Activated CD4-positive, CD25-positive, alpha-beta regulatory T cell treated with anti-CD3 and anti-CD28 coated beads, Interleukin-2, amount 50 U/mL, for 16 hours (primary cell): ENCODE results near the gene GGNBP2.
A peak's percentile ranks its signal among the peaks of the same experiment; 100 is the strongest.

Experiments
- DNase-seq: peaks from one replicate; pipeline ENCODE4 v3.0.0-alpha.2; 2020; ENCODE audit warnings: low read depth, low spot score

Gene GGNBP2

DNA sequence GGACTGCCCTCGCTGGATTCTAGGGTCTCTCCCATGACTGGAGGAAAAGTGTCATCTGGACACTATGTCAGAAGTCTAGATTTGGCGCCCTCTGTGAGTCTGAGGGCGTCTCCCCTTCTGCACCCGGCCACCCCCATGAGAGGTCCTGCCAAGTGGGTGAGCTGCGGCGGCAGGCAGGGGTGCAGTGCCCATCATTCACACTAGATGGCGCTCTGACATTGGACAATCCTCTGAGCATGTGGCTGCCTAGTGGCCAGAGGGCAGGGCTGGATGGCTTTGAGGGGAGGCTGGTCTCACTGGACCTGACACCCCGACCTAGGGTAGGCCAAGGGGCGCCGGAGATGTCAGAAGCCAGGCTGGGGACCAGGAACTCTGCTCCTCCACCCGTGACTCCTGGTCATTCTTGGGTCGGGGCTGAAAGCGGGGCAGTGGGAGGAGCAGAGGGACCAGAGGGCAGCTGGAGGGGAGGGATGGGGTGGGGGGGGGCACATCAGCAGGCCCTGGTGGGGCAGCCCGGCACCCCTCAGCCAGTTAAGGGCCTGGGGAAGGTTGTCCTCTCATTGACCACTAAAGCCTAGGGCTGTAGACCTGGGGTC lies 84.6 kb downstream of the GGNBP2 start:
- DNase-seq, result peak; percentile 64

DNA sequence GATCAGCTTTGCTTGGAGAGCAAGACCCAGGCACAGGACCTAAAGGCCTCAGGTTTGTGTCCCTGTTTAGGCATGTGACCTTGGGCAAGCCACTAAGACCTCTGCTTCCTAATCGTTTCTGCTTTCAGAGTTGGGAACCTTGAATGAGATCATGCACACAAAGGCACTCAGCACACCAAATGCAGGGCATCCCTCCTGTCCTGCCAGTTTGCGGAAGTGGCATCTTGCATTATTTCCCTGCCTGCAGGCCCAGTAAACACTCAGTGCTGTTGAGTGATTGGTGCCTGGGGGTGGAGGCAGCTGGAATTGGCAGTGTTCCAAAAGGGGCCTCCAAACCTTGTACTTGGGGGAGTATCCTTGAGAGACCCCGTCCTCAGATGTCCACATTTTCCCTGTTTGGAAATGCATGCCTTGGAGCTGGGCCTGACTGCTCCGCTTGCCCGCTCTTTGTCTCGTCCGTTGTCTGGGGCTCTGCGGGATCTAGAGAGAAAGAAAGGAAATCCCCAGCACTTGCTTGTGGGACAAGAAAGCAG lies 85.3 kb downstream of the GGNBP2 start:
- no peak for DNase-seq

- DNase-seq, result no peak
Measured at GRCh38 chr17:36631022-36631421, 86.3 kb downstream of the GGNBP2 start.

GRCh38 chr17:36632916-36633771 lies 88.4 kb downstream of the GGNBP2 start:
- DNase-seq, result no peak
